CD4-positive, alpha-beta memory T cell (primary cell): ENCODE results near the gene GREB1L. TPM values are rescaled to one million over a fixed set of nuclear protein-coding genes. Genes with fewer than 3 reads are reported as not detected.

Experiments
- CTCF ChIA-PET: fragments of 350-600 bp; sonication (Branson Sonifier 250); formaldehyde crosslinking; loops from one replicate; lab custom pipeline; 2021; ENCODE audit warnings: inconsistent platforms; ENCODE audit not compliant: partially characterized antibody; lab: Charles Lee
- POLR2A ChIA-PET: fragments of 350-600 bp; sonication (Branson Sonifier 250); formaldehyde crosslinking; loops from one replicate; lab custom pipeline; 2021; ENCODE audit not compliant: partially characterized antibody; lab: Charles Lee
- DNase-seq, 5 donors: peaks; one replicate each; pipeline versions ENCODE4 v3.0.0 to v3.0.0-alpha.2; 2020 to 2022; ENCODE audit warnings: mixed read lengths in 1 of 5
- H3K27ac ChIP-seq: one replicate; pipeline ENCODE4 v1.7.0; 2013; ENCODE audit warnings: low read depth, low read length
- H3K27me3 ChIP-seq: 2 replicates; pipeline ENCODE4 v1.7.0; 2013; ENCODE audit warnings: mild to moderate bottlenecking, low read length, moderate library complexity; ENCODE audit not compliant: insufficient read depth
- H3K36me3 ChIP-seq: 2 replicates; pipeline ENCODE4 v1.7.0; 2013; ENCODE audit warnings: mild to moderate bottlenecking, low read length, moderate library complexity; ENCODE audit not compliant: insufficient read depth
- H3K4me1 ChIP-seq: 2 replicates; pipeline ENCODE4 v1.7.0; 2013; ENCODE audit warnings: mild to moderate bottlenecking, low read length, moderate library complexity; ENCODE audit not compliant: insufficient read depth
- H3K4me3 ChIP-seq, 2 donors: one replicate each; pipeline ENCODE4 v1.7.0; 2013; ENCODE audit warnings: low read length in 2 of 2, mild to moderate bottlenecking in 1 of 2
- H3K9me3 ChIP-seq, 2 donors: one replicate each; pipeline ENCODE4 v1.7.0; 2013; ENCODE audit warnings: low read length in 2 of 2, control low read depth in 1 of 2; ENCODE audit not compliant: control insufficient read depth in 1 of 2
- H3K27ac Mint-ChIP-seq, 7 donors: one replicate each; pipeline ENCODE4 v1.8.0; 2020 to 2021; ENCODE audit warnings: mixed read lengths in 7 of 7, mild to moderate bottlenecking in 6 of 7, inconsistent platforms in 3 of 7, moderate library complexity in 3 of 7
- H3K27me3 Mint-ChIP-seq, 2 donors: one replicate each; pipeline ENCODE4 v1.8.0; 2020 to 2021; ENCODE audit warnings: mixed read lengths in 2 of 2
- H3K36me3 Mint-ChIP-seq, 2 donors: one replicate each; pipeline ENCODE4 v1.8.0; 2020 to 2021; ENCODE audit warnings: mixed read lengths in 2 of 2, inconsistent platforms in 1 of 2, mild to moderate bottlenecking in 1 of 2
- H3K4me1 Mint-ChIP-seq, 4 donors: one replicate each; pipeline ENCODE4 v1.8.0; 2020 to 2021; ENCODE audit warnings: mixed read lengths in 4 of 4, mild to moderate bottlenecking in 1 of 4
- H3K4me3 Mint-ChIP-seq, 8 donors: one replicate each; pipeline ENCODE4 v1.8.0; 2020 to 2021; ENCODE audit warnings: mixed read lengths in 8 of 8, mild to moderate bottlenecking in 7 of 8, moderate library complexity in 6 of 8, inconsistent platforms in 3 of 8
- H3K9me3 Mint-ChIP-seq, 8 donors: one replicate each; pipeline ENCODE4 v1.8.0; 2020 to 2021; ENCODE audit warnings: mixed read lengths in 8 of 8, mild to moderate bottlenecking in 5 of 8, inconsistent platforms in 3 of 8, moderate library complexity in 1 of 8
- intact Hi-C: fragments of 100-400 bp; cut with micrococcal nuclease; formaldehyde crosslinking; loops from one replicate; pipeline ENCODE4 v1.15.1; 2023
- polyA plus RNA-seq, 2 donors: library from polyadenylated mRNA; unstranded; fragments of 300-500 nt; fragmentation: Illumina TruSeq; gene quantifications; one replicate each; pipeline ENCODE4 v1.2.3, GENCODE V29; 2021
- total RNA-seq, 2 experiments: library from RNA; stranded (reverse); gene quantifications; one replicate each; pipeline ENCODE4 v1.2.3, GENCODE V29; 2021

The GREB1L gene
- total and polyA plus RNA-seq, 4 experiments from 2014 or later: 0.16 TPM; not detected in 3

DNA sequence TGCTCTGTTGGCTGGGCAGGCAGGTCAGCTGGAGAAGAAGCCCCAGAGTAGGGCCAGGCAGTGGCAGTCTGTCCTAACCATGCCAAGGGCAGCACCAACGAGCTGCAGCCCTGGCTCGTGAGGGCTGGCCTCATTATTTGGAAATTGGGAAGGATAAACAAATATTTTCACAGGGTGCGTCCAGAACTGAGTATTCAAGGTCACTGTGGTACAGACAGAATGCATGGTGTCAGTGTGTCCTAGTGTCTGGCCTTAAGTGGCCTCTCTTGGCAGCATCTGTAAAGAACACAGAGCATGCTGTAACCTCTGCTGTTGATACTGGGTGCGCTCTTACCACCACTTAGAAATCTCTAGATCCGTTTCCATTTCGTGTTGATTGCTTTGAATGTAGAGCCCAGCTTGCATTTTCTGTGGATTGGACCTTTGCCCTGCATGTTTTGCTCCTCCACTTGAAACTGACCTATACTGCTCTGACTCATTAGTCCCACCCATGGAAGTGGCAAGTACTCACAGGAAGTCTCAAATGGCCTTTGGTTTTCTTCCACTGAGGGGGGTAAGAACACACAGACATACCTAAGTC, 88.2 kb downstream of the GREB1L start:
- Histone ChIP-seq H3K9me3 (no peaks in the 10 kb centered on the region), H3K36me3 (no peaks in the 10 kb centered on the region), H3K27ac (no peak overlapping the region), H3K27me3 (no peaks in the 10 kb centered on the region), H3K4me3 (no peak overlapping the region), H3K4me1 (no peaks in the 10 kb centered on the region)
- ChIA-PET CTCF (no interaction called here), POLR2A (no interaction called here)
- H3K9me3 Mint-ChIP-seq: peaks cover 0 to 2% (median 0%) of the 10 kb centered on the region in 8 donors
- no peaks in the 10 kb centered on the region for H3K4me1 Mint-ChIP-seq
- intact Hi-C loops: loop anchor here (10.0 kb wide), 1 partner anchor 45 kb away; no protein-coding TSS in a partner anchor
- H3K36me3 Mint-ChIP-seq: no peaks in the 10 kb centered on the region
- H3K4me3 Mint-ChIP-seq: no peak overlapping the region
- no peak overlapping the region for H3K27ac Mint-ChIP-seq
- peaks cover 1 to 3% of the 10 kb centered on the region in 2 donors for H3K27me3 Mint-ChIP-seq
- DNase-seq: no peak

- no peak for DNase-seq
- intact Hi-C loops: loop anchor here (10.0 kb wide), 1 partner anchor 46 kb away; no protein-coding TSS in a partner anchor
- no peaks in the 10 kb centered on the region for H3K27me3 ChIP-seq
- no peak overlapping the region for H3K27ac Mint-ChIP-seq
- H3K27me3 Mint-ChIP-seq: peaks cover 1 to 3% of the 10 kb centered on the region in 2 donors
- H3K27ac ChIP-seq: no peak overlapping the region
- H3K4me1 Mint-ChIP-seq: no peaks in the 10 kb centered on the region
- no peaks in the 10 kb centered on the region for H3K4me1 ChIP-seq
- H3K9me3 ChIP-seq: no peaks in the 10 kb centered on the region
- H3K36me3 ChIP-seq: no peaks in the 10 kb centered on the region
- ChIA-PET POLR2A (no interaction called here), CTCF (no interaction called here)
- H3K9me3 Mint-ChIP-seq: peaks cover 0 to 2% (median 0%) of the 10 kb centered on the region in 8 donors
- no peak overlapping the region for H3K4me3 Mint-ChIP-seq
- H3K36me3 Mint-ChIP-seq: no peaks in the 10 kb centered on the region
- H3K4me3 ChIP-seq: no peak overlapping the region
Measured at GRCh38 chr18:21331065-21331464, 89.0 kb downstream of the GREB1L start.

GRCh38 chr18:21335927-21336488, 94.0 kb downstream of the GREB1L start:
- Histone ChIP-seq H3K27ac (no peak overlapping the region), H3K4me3 (no peak overlapping the region), H3K27me3 (no peaks in the 10 kb centered on the region), H3K4me1 (no peaks in the 10 kb centered on the region), H3K9me3 (no peaks in the 10 kb centered on the region), H3K36me3 (no peaks in the 10 kb centered on the region)
- H3K27ac Mint-ChIP-seq: no peak overlapping the region
- no peak overlapping the region for H3K4me3 Mint-ChIP-seq
- no peaks in the 10 kb centered on the region for H3K27me3 Mint-ChIP-seq
- no peak for DNase-seq
- no peaks in the 10 kb centered on the region for H3K9me3 Mint-ChIP-seq
- CTCF ChIA-PET: no interaction called here
- no peaks in the 10 kb centered on the region for H3K36me3 Mint-ChIP-seq
- intact Hi-C loops: loop anchor here (10.0 kb wide), 1 partner anchor 51 kb away; no protein-coding TSS in a partner anchor
- H3K4me1 Mint-ChIP-seq: no peaks in the 10 kb centered on the region
- POLR2A ChIA-PET: no interaction called here

GRCh38 chr18:21336846-21337245, 94.8 kb downstream of the GREB1L start:
- Histone ChIP-seq H3K36me3 (no peaks in the 10 kb centered on the region), H3K9me3 (no peaks in the 10 kb centered on the region), H3K27ac (no peak overlapping the region), H3K27me3 (no peaks in the 10 kb centered on the region), H3K4me1 (no peaks in the 10 kb centered on the region), H3K4me3 (no peak overlapping the region)
- DNase-seq: no peak
- Mint-ChIP-seq H3K36me3 (no peaks in the 10 kb centered on the region), H3K27ac (no peak overlapping the region), H3K4me3 (no peak overlapping the region), H3K9me3 (no peaks in the 10 kb centered on the region), H3K27me3 (no peaks in the 10 kb centered on the region), H3K4me1 (no peaks in the 10 kb centered on the region)
- intact Hi-C loops: loop anchor here (10.0 kb wide), 1 partner anchor 52 kb away; no protein-coding TSS in a partner anchor
- POLR2A ChIA-PET: no interaction called here
- CTCF ChIA-PET: no interaction called here

DNA sequence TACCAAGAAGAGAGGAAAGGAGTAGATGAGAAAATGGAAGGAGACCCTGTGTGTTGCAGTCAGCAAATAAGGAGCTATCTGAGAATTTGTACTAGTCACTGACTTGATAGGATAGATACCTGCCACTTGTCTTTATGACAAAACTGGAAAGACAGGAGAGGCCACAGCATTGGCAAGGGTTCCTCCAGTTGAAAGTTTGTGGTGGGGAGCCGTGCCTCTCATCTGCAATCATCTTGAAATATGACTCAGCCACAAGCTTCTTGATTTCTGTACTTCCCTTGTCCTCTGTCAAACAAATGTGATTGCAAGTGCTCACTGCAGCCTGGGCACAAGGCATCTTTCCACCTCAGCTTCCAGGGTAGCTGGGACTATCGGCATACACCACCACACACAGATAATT, 99.1 kb downstream of the GREB1L start:
- no peaks in the 10 kb centered on the region for H3K4me1 Mint-ChIP-seq
- Histone ChIP-seq H3K9me3 (no peaks in the 10 kb centered on the region), H3K4me1 (no peaks in the 10 kb centered on the region), H3K27me3 (no peaks in the 10 kb centered on the region), H3K36me3 (no peaks in the 10 kb centered on the region), H3K4me3 (no peak overlapping the region), H3K27ac (no peak overlapping the region)
- H3K27ac Mint-ChIP-seq: no peak overlapping the region
- ChIA-PET CTCF (interaction anchor here (1.2 kb wide), 1 partner anchor 12 kb away, joined by 3 read pairs; no protein-coding TSS in a partner anchor), POLR2A (no interaction called here)
- H3K9me3 Mint-ChIP-seq: no peaks in the 10 kb centered on the region
- intact Hi-C loops: no loop called here
- H3K36me3 Mint-ChIP-seq: no peaks in the 10 kb centered on the region
- no peak overlapping the region for H3K4me3 Mint-ChIP-seq
- peaks cover 0 to 2% of the 10 kb centered on the region in 2 donors for H3K27me3 Mint-ChIP-seq
- no peak for DNase-seq

GRCh38 chr18:21342372-21342771, 100.3 kb downstream of the GREB1L start:
- no peaks in the 10 kb centered on the region for H3K4me1 Mint-ChIP-seq
- no peaks in the 10 kb centered on the region for H3K9me3 Mint-ChIP-seq
- peaks cover 0 to 3% of the 10 kb centered on the region in 2 donors for H3K27me3 Mint-ChIP-seq
- no peak overlapping the region for H3K27ac Mint-ChIP-seq
- no peaks in the 10 kb centered on the region for H3K9me3 ChIP-seq
- no peaks in the 10 kb centered on the region for H3K27me3 ChIP-seq
- CTCF ChIA-PET: no interaction called here
- no peaks in the 10 kb centered on the region for H3K36me3 ChIP-seq
- POLR2A ChIA-PET: no interaction called here
- H3K36me3 Mint-ChIP-seq: no peaks in the 10 kb centered on the region
- H3K27ac ChIP-seq: no peak overlapping the region
- DNase-seq: no peak
- intact Hi-C loops: no loop called here
- no peak overlapping the region for H3K4me3 Mint-ChIP-seq
- H3K4me1 ChIP-seq: no peaks in the 10 kb centered on the region
- H3K4me3 ChIP-seq: no peak overlapping the region

DNA sequence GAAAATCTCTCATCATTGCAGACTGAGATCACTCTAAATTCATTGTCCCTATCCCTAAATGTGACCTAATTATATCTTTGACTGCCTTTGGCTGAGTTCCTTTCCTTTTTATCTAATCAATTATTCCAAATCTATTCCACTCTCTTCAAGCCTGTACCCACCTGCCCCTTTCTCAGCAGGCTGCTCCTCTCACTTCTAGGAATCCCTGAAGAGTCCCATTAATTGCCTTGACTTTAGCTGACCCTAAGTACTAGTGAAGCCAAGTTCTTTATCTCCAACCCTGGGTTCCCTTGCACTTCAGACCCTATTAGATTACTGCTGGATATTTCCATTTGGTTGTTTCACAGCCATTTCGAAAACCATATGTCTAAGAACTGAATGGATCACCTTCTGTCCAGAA, 102.8 kb downstream of the GREB1L start:
- ChIA-PET POLR2A (no interaction called here), CTCF (no interaction called here)
- peaks cover under 1 to 3% of the 10 kb centered on the region in 2 donors for H3K27me3 Mint-ChIP-seq
- no peaks in the 10 kb centered on the region for H3K9me3 ChIP-seq
- no peak for DNase-seq
- peaks cover 0 to 2% (median 0%) of the 10 kb centered on the region in 8 donors for H3K9me3 Mint-ChIP-seq
- no peaks in the 10 kb centered on the region for H3K27me3 ChIP-seq
- no peaks in the 10 kb centered on the region for H3K36me3 ChIP-seq
- no peaks in the 10 kb centered on the region for H3K4me1 ChIP-seq
- no peak overlapping the region for H3K27ac Mint-ChIP-seq
- H3K4me3 ChIP-seq: no peak overlapping the region
- no peak overlapping the region for H3K4me3 Mint-ChIP-seq
- H3K4me1 Mint-ChIP-seq: no peaks in the 10 kb centered on the region
- H3K36me3 Mint-ChIP-seq: no peaks in the 10 kb centered on the region
- intact Hi-C loops: no loop called here
- no peak overlapping the region for H3K27ac ChIP-seq
